Mucosa of stomach (tissue), 1 donor: Measurements from ENCODE around the gene WDFY1.
A peak's percentile ranks its signal among the peaks of the same experiment; 100 is the strongest.

Experiments used
- H3K27me3 ChIP-seq: one replicate; pipeline ENCODE4 v1.7.0; 2013; ENCODE audit warnings: mild to moderate bottlenecking, low read length; ENCODE audit not compliant: control insufficient read depth, insufficient read depth
- H3K36me3 ChIP-seq: one replicate; pipeline ENCODE4 v1.7.0; 2013; ENCODE audit warnings: low read length; ENCODE audit not compliant: control insufficient read depth, insufficient read depth
- H3K4me1 ChIP-seq: one replicate; pipeline ENCODE4 v1.7.0; 2013; ENCODE audit warnings: mild to moderate bottlenecking, low read length; ENCODE audit not compliant: control insufficient read depth, insufficient read depth
- H3K4me3 ChIP-seq: one replicate; pipeline ENCODE4 v1.7.0; 2013; ENCODE audit warnings: low read length
- H3K9ac ChIP-seq: one replicate; pipeline ENCODE4 v1.7.0; 2013; ENCODE audit warnings: mild to moderate bottlenecking, low read length, moderate library complexity
- H3K9me3 ChIP-seq: one replicate; pipeline ENCODE4 v1.7.0; 2013; ENCODE audit warnings: mild to moderate bottlenecking, low read length, moderate library complexity; ENCODE audit not compliant: control insufficient read depth
- donor health status: Pancreatic carcinoma.

Gene WDFY1, protein sequence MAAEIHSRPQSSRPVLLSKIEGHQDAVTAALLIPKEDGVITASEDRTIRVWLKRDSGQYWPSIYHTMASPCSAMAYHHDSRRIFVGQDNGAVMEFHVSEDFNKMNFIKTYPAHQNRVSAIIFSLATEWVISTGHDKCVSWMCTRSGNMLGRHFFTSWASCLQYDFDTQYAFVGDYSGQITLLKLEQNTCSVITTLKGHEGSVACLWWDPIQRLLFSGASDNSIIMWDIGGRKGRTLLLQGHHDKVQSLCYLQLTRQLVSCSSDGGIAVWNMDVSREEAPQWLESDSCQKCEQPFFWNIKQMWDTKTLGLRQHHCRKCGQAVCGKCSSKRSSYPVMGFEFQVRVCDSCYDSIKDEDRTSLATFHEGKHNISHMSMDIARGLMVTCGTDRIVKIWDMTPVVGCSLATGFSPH

DNA sequence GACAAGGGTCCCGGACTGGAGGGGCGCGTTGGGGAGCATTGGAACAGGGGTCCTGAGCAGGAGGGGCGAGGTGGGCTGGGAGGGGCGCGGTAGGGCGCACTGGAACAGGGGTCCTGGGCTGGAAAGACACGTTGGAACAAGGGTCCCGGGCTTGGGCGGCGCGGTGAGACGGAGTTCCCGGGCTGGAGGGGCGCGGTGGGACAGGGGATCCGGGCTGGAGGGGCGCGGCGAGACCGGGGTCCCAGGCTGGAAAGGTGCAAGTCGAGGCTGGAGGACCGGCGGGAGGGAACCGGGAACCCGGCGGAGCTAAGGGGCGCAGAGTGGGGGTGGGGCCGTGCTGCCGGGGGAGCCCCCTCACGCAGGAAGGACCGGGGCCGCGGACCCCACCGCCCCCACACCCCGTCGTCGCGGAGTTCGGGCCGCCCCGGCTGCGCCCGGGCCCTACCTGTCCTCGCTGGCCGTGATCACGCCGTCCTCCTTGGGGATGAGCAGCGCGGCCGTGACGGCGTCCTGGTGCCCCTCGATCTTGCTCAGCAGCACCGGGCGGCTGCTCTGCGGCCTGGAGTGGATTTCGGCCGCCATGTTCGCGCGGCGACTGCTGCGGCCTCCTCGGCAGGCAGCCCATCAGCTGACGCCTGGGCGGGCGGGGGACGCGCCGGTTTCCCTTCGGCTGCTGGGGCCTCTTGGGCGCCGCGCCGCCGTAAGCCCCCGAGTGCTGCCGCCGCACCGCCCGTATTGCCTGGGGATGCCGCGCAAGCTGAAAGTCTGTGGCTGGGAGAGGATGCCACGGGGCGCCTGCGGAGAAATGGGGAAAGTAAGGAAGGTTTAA lies at the start of gene WDFY1:
Gene WDFY1 (minus strand): TSS at position 633 of the 829 bp plus-strand sequence. CDS start 51 bp downstream, at position 582.
- Histone ChIP-seq H3K9ac (peak within 1 kb of the TSS; percentile 97), H3K4me1 (peaks cover 12% of the 10 kb centered on the region), H3K36me3 (no peaks in the 10 kb centered on the region), H3K27me3 (no peaks in the 10 kb centered on the region), H3K9me3 (no peaks in the 10 kb centered on the region), H3K4me3 (peak within 1 kb of the TSS; percentile 84)

DNA sequence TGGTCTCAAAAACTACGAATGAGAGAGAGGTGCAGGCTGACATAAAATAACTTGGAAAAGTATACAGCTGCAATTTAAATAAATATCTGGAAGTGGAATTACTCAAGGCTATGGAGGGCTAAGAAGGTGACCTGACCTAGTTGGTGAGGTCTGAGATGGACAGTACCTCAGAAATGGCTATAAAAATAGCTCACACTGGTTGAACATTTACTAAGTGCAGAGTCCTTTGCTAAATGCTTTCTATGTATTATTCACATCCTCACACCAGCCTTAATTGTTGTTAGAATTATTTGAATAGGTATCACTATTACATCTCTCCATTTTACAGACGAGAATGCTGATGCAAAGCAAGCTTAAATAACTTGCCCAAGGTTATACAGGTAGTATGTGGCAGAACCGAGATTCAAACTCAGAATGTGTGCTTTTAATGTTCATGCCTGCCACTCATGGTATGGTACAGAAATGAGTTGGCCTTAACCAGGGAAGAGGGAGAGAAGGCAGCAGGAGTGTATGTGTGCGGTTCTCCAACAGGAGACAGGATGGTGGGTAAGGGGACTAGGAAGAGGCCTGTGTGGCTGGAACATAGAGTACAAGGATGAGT lies 49.5 kb upstream of the WDFY1 start:
- no peaks in the 10 kb centered on the region for H3K4me1 ChIP-seq
- H3K9ac ChIP-seq, result no peak overlapping the region
- no peaks in the 10 kb centered on the region for H3K36me3 ChIP-seq
- H3K27me3 ChIP-seq, result no peaks in the 10 kb centered on the region
- no peaks in the 10 kb centered on the region for H3K9me3 ChIP-seq
- H3K4me3 ChIP-seq, result no peak overlapping the region

DNA sequence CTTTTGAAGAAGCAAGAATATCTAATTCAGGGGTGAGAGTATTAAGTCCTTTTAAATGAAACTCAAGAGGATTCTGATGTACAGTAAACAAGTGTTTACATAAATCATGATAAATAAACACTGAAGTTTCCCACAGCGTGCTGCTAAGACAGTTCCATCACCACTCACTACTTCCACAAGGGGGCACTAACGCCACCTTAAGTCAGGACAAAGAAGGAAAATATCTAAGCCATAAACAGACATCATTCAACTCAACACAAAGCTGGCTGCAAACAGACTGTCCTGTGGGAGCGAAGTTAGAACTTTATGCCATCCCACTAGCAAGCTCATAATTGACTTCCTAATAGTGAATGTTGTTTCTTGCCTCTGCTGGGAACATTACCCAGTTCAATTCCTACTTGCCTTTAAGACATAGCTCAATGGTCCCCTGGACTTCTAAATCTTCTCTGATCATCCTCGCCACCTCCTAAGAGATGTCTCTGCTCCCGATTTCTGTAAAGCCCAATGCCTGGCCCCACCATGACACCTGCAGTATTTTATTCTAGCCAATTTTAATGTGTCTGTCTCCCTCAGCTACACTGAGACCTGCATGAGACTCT lies 48.6 kb upstream of the WDFY1 start:
- Histone ChIP-seq H3K36me3 (no peaks in the 10 kb centered on the region), H3K4me1 (peaks cover 6% of the 10 kb centered on the region), H3K4me3 (no peak overlapping the region), H3K9ac (no peak overlapping the region), H3K27me3 (no peaks in the 10 kb centered on the region), H3K9me3 (no peaks in the 10 kb centered on the region)

DNA sequence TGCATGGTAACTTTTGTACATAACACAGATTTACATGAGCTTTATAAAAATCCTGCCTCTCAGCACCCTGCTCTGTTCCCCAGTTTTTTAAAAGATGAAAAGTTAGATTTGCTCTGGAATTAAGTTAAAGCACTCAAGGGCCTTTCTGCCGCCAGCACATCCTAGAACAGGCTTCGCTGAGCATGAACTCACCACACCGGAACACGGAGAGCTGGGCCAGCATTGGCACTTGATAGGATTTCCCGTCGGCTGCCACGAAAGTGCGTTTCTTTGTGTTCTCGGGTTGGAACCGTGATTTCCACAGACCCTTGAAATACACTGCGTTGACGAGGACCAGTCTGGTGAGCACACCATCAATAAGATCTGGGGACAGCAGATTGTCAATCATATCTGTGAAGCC lies 46.5 kb upstream of the WDFY1 start:
- H3K4me1 ChIP-seq, result peaks cover 6% of the 10 kb centered on the region
- H3K9me3 ChIP-seq, result no peaks in the 10 kb centered on the region
- no peak overlapping the region for H3K4me3 ChIP-seq
- no peaks in the 10 kb centered on the region for H3K27me3 ChIP-seq
- H3K9ac ChIP-seq, result no peak overlapping the region
- H3K36me3 ChIP-seq, result no peaks in the 10 kb centered on the region

DNA sequence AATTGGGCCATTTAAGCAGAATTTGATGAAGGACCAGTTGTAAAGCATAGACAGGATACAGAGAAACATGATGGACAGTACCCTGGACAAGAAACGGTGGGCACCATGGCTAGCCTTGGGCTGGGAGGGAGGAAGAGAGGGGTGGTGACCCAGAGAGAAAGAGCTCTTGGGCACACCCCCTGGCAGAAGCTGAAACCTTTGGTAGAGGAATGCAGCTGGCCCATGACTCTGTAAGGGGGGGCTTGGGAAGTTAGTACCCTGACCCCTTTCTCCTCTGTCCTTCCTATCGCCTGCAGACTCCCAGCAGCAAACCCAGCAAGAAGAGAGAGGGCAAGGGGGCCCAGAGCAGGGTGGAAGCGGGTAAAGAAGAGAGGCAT lies 44.7 kb upstream of the WDFY1 start:
- H3K36me3 ChIP-seq, result no peaks in the 10 kb centered on the region
- H3K27me3 ChIP-seq, result no peaks in the 10 kb centered on the region
- H3K9me3 ChIP-seq, result no peaks in the 10 kb centered on the region
- peak overlapping the region; percentile 0 for H3K4me3 ChIP-seq
- peaks cover 6% of the 10 kb centered on the region for H3K4me1 ChIP-seq
- H3K9ac ChIP-seq, result no peak overlapping the region

DNA sequence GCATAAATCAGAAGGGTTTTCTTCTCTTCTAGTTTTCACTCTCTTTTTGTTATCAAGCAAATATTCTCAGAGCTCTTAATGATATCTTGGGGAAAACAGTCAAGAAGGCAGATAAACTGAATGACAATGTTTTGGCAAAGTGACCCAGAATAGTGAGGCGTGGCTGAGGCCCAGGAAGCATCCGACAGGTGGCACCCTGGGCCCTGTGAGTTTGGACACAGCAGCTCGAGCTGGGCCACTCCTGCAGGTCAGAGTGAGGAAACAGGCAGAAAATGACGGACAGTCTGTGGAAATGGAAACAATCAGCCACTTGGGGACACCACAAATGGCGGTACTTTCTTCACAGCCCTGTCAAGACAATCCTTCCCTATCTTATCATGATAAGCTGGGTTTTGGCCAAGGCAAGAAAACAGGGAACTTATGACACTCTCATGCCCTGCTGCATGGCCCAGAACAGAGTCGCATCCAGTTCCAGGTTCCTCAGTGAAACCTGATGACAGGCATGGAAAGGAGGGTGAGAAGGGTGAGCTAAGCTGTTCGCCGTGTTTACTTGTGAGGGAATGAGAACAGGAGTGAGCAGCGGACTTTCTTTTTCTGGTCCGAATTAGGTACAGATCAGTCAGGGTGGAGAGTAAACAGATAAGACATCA lies 44.2 kb upstream of the WDFY1 start:
- H3K36me3 ChIP-seq, result no peaks in the 10 kb centered on the region
- peak overlapping the region; percentile 0 for H3K4me3 ChIP-seq
- H3K9ac ChIP-seq, result no peak overlapping the region
- H3K27me3 ChIP-seq, result no peaks in the 10 kb centered on the region
- H3K4me1 ChIP-seq, result peaks cover 6% of the 10 kb centered on the region
- H3K9me3 ChIP-seq, result no peaks in the 10 kb centered on the region

DNA sequence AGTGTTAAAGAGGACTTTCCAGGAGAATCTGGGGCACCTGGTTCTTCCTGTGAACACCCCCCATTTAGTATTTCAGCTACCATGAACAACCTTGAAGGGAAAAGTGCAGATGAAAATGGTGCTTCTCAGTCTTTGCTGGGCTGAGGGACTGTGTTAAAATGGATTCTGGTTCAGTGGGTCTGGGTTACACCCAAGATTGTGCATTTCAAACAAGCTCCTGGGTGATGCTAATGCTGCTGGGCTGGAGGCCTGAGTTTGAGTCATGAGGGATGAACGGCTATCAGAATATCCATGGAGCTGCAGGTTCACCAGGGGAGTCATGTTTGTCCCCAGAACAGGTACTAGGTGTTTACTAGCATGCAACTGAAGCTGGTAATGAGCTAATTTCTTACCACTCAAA lies 36.1 kb upstream of the WDFY1 start:
- no peaks in the 10 kb centered on the region for H3K9me3 ChIP-seq
- no peaks in the 10 kb centered on the region for H3K27me3 ChIP-seq
- H3K4me1 ChIP-seq, result no peaks in the 10 kb centered on the region
- H3K36me3 ChIP-seq, result no peaks in the 10 kb centered on the region
- no peak overlapping the region for H3K4me3 ChIP-seq
- no peak overlapping the region for H3K9ac ChIP-seq

DNA sequence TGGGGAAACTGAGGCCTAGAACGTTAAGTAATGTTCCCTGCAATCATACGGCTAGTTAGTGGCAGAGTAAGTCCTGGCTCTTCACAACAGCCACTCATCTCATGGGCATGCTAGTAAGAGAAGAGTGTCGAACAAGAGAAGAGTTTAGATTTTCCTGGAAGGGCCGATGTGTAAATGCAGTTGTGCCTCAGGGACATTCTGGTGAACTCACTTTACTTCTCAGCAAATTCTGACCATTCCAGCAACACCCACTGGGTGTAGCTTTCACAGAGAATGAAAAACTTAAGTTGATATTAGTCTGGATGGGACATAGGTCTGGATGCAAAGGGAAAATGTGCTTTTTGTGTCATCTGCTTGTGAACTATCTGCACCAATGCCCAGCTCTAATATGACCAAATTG lies 35.7 kb upstream of the WDFY1 start:
- no peaks in the 10 kb centered on the region for H3K36me3 ChIP-seq

DNA sequence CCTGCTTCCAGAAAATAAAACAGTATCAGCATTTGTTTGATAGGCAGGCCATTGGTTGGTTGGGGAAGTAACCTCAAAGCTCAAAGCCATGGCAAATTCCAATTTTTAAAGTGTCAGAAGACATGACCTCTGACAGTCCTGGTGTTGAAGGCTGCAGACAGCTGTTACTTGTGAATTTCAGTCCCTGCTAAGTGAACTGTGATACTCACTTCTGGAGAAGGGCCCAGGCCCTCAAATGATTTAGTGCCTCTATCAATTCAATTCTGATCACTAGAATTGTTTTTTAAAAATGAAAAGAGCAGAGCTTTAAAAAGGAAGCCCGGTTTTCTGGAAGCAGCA lies 35.2 kb upstream of the WDFY1 start:
- Histone ChIP-seq H3K9ac (no peak overlapping the region), H3K4me1 (no peaks in the 10 kb centered on the region), H3K36me3 (no peaks in the 10 kb centered on the region), H3K27me3 (no peaks in the 10 kb centered on the region), H3K4me3 (no peak overlapping the region), H3K9me3 (no peaks in the 10 kb centered on the region)

More for the DNA sequence above, 35.7 kb upstream of the WDFY1 start:
- Histone ChIP-seq H3K4me1 (no peaks in the 10 kb centered on the region), H3K9ac (no peak overlapping the region), H3K4me3 (no peak overlapping the region), H3K9me3 (no peaks in the 10 kb centered on the region), H3K27me3 (no peaks in the 10 kb centered on the region)

DNA sequence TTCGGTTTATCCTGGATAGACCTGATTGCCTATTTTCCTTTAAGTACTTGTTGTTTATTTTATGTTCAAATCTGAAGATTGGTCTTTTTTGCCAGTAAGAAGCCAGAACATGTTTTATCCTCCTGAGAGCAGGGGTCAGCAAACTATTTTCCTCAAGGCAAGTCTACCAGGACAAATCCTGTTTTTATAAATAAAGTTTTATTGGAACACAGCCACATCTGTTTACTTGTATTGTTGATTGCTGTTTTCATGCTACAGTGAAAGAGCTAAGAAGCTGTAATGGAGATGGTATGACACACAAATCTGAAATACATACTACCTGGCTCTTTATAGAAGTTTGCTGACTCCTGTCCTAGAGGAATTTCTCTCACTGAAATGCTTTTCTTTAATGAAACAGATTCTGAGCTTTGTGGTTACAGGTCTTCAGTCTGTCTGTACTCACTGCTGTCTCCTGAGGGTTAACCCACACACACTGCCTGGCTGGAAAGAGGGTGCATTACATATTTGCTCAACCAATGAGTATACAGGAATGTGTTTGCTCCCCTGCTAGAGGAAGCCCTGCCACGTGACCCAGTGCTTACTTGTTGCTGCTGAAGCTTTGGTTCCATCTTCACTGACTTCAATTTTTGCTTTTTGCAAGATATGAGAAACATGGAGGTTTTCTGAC lies 34.7 kb upstream of the WDFY1 start:
- Histone ChIP-seq H3K9me3 (no peaks in the 10 kb centered on the region), H3K27me3 (no peaks in the 10 kb centered on the region), H3K9ac (no peak overlapping the region), H3K36me3 (no peaks in the 10 kb centered on the region), H3K4me3 (no peak overlapping the region), H3K4me1 (no peaks in the 10 kb centered on the region)

DNA sequence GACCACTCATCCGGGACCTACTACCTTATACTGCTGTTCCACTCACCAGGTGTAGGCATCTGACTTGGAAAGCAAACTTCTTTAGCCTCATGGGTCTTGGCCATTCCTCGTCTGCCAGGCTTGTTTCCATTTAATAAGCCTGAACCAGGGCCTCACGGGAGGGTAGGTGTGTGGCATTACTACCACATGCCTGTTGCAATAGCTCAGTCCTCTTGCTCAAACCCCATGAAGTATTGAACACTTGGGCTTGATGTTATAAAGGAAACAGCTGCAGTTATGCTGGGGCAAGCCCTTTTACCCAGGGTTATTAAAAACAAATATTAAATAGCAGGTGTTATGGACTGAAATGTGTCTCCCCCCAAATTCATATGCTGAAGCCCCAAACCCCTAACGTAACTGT lies 33.3 kb upstream of the WDFY1 start:
- H3K4me3 ChIP-seq, result no peak overlapping the region
- no peaks in the 10 kb centered on the region for H3K27me3 ChIP-seq
- H3K4me1 ChIP-seq, result no peaks in the 10 kb centered on the region
- H3K9me3 ChIP-seq, result no peaks in the 10 kb centered on the region
- H3K9ac ChIP-seq, result no peak overlapping the region
- no peaks in the 10 kb centered on the region for H3K36me3 ChIP-seq
